ENCODE results near the gene EIF4G1.
"Not testable (repeated sequence)": the region's sequence is repeated elsewhere in the genome, so short reads cannot be mapped to it uniquely, and the experiment has no call there.

The EIF4G1 gene

DNA sequence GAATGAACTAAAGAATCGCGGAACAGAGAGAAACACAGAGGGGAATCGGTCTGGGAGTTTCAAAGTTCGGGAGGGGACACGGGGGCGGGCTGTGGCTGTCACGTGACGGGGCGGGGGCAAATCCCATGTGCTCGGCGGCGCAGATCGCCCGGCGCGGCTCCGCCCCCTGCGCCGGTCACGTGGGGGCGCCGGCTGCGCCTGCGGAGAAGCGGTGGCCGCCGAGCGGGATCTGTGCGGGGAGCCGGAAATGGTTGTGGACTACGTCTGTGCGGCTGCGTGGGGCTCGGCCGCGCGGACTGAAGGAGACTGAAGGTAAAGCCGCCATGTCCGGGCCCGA, at the start of gene EIF4G1:
TSS of gene EIF4G1 (plus strand) at position 244 of the 337 bp plus-strand sequence. CDS start 1,191 bp downstream, outside the sequence.
- peak; percentile 95 for DNase-seq (ENCODE audit: low spot score)

DNA sequence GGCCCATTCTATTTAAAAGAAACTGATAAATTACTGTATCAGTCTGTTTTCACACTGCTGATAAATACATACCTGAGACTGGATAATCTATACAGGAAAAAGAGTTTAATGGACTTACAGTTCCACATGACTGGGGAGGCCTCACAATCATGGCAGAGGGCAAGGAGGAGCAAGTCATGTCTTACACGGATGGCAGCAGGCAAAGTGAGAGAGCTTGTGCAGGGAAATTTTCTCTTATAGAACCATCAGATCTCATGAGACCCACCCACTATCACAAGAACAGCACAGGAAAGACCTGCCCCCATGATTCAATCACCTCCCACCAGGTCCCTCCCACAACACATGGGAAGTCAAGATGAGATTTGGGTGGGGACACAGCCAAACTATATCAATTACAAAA, 47.2 kb upstream of the EIF4G1 start:
- not testable (repeated sequence) for DNase-seq (ENCODE audit: low spot score)

GRCh38 chr3:184272269-184272668, 42.1 kb upstream of the EIF4G1 start:
- DNase-seq (ENCODE audit: low spot score) = no peak

- DNase-seq (ENCODE audit: low spot score) = no peak
These were observed 39.1 kb upstream of the EIF4G1 start for GRCh38 chr3:184275381-184275701.

DNA sequence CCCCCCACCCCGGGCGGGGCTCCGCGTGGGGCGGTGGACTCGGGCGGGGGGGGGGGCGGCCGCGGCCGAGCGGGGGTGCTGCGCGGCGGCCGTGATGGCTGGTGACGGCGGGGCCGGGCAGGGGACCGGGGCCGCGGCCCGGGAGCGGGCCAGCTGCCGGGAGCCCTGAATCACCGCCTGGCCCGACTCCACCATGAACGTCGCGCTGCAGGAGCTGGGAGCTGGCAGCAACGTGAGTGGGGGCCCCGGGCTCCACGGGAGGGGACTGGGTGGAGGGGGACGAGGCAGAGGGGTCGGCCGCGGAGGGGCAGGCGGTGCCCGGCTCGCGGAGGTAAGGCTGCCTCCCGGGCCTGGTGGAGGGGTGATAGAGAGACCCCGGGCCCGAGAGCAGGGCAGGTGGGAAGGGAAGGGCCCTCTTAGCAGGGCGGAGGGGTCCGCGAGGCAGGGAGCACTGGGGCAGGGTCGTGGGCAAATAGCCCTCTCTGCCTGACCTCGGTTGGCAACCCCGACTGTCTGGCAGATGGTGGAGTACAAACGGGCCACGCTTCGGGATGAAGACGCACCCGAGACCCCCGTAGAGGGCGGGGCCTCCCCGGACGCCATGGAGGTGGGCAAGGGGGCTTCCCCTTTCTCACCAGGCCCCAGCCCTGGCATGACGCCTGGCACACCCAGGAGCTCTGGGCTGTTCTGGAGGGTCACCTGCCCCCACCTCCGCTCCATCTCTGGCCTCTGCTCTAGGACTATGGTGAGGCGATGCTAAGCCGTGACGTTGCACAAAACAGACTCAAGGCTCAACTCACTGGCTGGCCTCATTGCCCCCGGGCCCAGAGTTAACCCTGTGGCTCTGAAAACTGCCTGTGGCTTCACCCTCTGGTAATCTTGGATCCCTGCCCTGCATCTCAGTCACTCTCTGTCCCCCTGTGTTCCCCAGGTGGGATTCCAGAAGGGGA, 38.2 kb upstream of the EIF4G1 start, which contains the start of gene ECE2:
TSS of gene ECE2 (plus strand) at position 62 of the 950 bp plus-strand sequence. CDS start at position 194, 132 bp downstream.
- no peak for DNase-seq (ENCODE audit: low spot score)

- no peak for DNase-seq (ENCODE audit: low spot score)
These were observed 37.0 kb upstream of the EIF4G1 start for GRCh38 chr3:184277366-184277765.

DNA sequence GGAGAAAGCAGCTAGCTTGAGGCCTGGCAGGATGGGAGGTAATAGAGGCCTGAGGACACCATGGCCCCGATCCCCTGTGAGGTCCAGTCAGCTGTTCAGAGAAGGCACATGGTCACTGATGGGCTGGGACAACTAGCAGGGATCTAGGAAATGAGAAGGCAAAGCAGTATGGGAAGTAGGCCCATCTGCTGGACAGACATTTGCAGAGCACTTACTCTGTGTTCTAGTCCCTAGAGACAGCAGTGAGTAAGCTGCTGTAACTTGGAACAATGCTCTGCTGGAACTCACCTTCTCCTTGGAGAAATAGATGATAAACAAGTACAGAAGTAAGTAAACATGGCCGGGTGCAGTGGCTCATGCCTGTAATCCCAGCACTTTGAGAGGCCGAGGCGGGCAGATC, 31.5 kb upstream of the EIF4G1 start:
- DNase-seq (ENCODE audit: low spot score) = no peak

- DNase-seq (ENCODE audit: low spot score) = no peak
These were observed 30.7 kb upstream of the EIF4G1 start for GRCh38 chr3:184283681-184284080.

DNA sequence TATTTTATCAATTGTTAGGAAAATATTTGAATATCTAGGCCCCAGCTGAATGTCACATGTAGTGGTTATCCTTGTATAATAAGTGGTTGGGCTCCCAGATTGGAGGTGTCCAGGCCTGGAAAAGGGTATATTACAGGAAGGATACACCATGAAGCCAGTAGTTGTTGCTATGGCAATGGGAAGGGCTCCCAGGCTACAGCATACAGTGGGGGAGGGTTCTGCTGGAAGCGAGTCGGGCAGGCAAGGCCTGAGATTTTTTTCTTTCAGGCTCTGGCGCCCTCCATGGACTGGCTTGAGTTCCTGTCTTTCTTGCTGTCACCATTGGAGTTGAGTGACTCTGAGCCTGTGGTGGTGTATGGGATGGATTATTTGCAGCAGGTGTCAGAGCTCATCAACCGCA, 29.7 kb upstream of the EIF4G1 start:
- peak; percentile 70 for DNase-seq (ENCODE audit: low spot score)

DNA sequence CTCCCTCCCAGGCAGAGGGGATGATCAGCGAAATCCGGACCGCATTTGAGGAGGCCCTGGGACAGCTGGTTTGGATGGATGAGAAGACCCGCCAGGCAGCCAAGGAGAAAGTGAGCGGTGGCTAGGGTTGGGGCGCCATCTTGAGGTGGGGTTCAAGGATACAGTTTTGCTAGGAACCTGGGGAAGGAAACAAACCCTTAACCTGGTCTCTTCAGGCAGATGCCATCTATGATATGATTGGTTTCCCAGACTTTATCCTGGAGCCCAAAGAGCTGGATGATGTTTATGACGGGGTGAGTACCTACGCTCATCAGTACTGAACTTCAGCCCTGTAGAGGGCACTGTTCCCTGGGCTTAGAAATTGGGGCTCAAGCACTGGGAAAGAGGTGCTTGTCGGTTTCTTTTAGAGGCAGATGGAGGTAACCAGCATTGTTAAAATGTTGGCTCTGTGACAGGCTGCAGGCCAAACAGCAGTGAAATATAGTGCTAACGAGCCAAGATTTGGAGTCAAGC, 24.9 kb upstream of the EIF4G1 start:
- DNase-seq (ENCODE audit: low spot score) = peak; percentile 70

- DNase-seq (ENCODE audit: low spot score) = no peak
These were observed 24.1 kb upstream of the EIF4G1 start for GRCh38 chr3:184290331-184290730.

DNA sequence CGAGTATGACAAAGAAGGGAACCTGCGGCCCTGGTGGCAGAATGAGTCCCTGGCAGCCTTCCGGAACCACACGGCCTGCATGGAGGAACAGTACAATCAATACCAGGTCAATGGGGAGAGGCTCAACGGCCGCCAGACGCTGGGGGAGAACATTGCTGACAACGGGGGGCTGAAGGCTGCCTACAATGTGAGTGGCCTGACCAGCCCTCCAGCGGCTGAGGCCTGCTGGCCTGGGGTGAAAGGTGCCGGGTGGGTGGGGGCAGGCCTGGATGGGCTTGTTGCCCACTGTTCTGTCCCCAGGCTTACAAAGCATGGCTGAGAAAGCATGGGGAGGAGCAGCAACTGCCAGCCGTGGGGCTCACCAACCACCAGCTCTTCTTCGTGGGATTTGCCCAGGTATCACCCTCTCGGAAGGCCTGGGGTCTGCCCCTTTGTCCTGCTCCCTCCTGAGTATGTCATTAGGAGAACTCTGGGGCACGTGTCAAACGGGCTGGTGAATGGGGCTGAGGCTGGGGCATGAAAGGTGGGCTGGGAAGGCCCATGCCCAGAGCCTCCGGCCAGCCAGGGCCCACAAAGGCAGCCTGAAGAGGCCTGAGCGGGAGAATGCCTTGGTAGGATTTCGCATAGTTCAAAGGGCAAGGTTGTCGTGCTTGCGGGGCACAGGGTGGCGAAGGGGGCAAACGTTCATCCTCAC, 23.2 kb upstream of the EIF4G1 start:
- DNase-seq (ENCODE audit: low spot score) = no peak

- DNase-seq (ENCODE audit: low spot score) = no peak
These were observed 22.5 kb upstream of the EIF4G1 start for GRCh38 chr3:184291738-184292445.

GRCh38 chr3:184295771-184296170, 18.6 kb upstream of the EIF4G1 start:
- no peak for DNase-seq (ENCODE audit: low spot score)

DNA sequence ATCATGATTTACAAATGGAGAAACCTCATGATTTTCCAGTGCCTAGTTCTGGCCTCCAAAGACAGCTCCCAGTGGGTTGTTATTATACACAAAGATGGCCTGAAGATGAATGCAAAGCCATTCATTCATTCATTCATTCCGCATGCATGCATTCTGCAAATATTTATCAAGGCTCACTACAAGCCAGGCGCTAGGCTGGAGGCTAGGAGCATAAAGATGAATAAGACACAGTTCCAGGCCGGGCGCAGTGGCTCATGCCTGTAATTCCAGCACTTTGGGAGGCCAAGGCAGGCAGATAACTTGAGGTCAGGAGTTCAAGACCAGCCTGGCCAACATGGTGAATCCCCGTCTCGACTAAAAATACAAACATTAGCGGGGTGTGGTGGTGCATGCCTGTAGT, 17.8 kb upstream of the EIF4G1 start:
- no peak for DNase-seq (ENCODE audit: low spot score)

DNA sequence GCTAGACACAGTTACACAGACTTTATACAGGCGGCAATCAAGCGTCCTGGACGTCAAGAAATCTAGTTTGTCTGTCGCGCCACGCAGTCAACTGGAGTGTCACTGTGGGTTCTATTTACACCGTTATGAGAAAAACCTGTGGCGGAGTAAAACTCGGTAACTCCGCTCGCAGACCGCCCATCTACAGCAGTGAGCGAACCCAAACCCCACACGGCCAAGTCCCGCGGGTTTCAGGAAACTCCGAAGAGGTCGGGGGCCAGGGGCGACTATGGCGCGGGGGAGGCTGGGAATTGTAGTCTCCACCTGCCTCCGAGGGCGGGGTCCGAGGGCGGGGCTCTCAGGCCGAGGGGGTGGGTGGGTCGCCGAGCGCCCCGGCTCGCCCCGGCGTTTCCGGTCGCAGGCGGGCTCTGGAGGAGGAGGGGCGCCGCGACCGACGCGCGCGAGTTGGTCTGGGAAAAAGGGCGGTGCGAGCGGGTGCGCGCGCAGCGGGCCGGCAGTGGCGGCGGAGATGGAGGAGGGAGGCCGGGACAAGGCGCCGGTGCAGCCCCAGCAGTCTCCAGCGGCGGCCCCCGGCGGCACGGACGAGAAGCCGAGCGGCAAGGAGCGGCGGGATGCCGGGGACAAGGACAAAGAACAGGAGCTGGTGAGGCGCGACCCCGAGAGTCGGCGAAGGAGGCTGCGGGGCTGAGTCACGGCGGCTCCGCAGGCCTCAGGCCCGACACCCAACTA, 15.5 kb upstream of the EIF4G1 start, which contains the start of gene PSMD2:
TSS of gene PSMD2 (plus strand) at position 483 of the 729 bp plus-strand sequence. CDS start at position 509, 26 bp downstream.
- peak; percentile 94 for DNase-seq (ENCODE audit: low spot score)

GRCh38 chr3:184299488-184300377, 14.7 kb upstream of the EIF4G1 start:
- peak; percentile 77 for DNase-seq (ENCODE audit: low spot score)

DNA sequence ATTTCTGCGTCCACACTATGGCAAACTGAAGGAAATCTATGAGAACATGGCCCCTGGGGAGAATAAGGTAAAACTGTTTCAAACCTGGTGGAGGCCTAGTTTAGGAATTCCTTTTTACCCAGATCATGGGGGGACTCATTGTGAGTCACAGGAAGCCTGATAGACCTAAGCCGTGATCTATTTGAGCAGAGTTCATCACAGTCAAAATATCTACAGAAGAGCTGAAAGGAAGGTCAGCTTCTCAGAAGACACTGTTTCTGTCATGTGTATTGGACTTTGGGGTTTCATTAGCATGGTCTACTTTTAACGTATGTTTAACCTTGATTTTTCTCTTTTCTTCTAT, 14.1 kb upstream of the EIF4G1 start:
- DNase-seq (ENCODE audit: low spot score) = peak; percentile 96

- DNase-seq (ENCODE audit: low spot score) = peak; percentile 63
These were observed 8.8 kb upstream of the EIF4G1 start for GRCh38 chr3:184305577-184305976.

DNA sequence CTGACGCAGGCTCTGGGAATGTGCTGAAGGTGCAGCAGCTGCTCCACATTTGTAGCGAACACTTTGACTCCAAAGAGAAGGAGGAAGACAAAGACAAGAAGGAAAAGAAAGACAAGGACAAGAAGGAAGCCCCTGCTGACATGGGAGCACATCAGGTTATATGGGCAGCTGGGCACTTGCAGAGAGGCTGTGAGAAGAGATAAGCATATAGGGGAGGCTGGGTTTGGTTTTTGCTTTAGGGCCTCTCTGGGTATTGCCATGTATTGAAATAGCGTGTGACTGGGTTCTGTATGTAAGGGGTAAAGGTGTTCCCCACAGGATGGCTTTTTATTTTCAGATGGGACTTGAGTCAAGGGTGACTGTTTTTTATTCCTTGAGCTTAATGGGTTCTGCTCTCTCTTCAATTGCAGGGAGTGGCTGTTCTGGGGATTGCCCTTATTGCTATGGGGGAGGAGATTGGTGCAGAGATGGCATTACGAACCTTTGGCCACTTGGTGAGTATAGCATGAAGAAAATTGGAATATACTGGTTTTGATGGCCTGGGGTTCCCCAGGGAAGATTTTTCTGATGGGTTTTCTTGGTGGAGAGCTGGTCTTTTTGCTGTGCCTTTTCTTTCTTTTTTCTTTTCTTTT, 7.9 kb upstream of the EIF4G1 start:
- DNase-seq (ENCODE audit: low spot score) = no peak
